ENCODE data around the gene TESK1. TPM values are rescaled to one million over a fixed set of nuclear protein-coding genes. Genes with fewer than 3 reads are reported as not detected.
"Not testable (repeated sequence)": the region's sequence is repeated elsewhere in the genome, so short reads cannot be mapped to it uniquely, and the experiment has no call there.

Gene TESK1
- total RNA-seq, 1 experiment from 2014 or later, result 27.9 TPM

DNA sequence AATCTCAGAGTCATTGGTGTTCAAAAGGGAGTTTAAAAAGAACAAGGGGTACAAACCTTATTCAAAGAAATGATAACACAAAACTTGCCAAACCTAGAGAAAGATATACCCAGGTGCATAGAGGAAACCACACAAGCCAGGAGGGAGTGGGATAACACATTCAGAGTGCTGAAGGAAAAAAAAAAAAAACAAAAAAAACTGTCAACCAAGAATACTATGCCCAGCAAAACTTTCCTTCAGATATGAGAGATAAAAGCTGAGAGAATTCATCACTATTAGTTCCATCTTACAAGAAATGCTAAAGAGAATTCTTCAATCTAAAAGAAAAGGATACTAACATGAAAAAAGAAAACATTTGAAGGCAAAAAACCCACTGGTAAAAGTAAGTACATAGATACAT, 11.5 kb upstream of the TESK1 start:
- peaks cover 10% of the 10 kb centered on the region for H3K9me3 Mint-ChIP-seq (ENCODE audit: unreplicated experiment)
- CTCF ChIA-PET, result no interaction called here

DNA sequence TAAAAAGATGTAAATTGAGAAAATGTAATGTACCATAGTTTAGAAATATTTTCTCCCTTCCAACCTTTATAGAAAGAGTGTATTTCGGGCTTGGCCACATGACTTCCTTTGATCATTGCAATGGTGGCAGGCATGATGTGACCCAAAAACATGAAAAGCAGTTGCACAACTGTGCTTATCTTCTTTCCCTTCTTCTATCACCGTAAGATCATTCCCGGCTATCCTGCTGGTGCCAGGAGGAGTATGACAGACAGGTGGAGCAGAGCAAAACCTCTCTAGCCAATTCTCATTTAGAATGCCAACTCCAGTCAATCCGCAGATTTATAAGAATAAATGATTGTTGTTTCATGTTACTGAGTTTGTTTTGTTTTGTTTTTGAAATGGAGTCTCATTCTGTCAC, 10.6 kb upstream of the TESK1 start:
- peaks cover 10% of the 10 kb centered on the region for H3K9me3 Mint-ChIP-seq (ENCODE audit: unreplicated experiment)
- Histone ChIP-seq H3K36me3 (ENCODE audit: control insufficient read depth, insufficient read depth, low read length) (no peaks in the 10 kb centered on the region), H3K9me3 (no peaks in the 10 kb centered on the region), H3K27me3 (replicated peaks; ENCODE audit: control insufficient read depth, insufficient read depth, low read length) (no peaks in the 10 kb centered on the region), H3K4me1 (peaks cover 10% of the 10 kb centered on the region), H3K4me3 (ENCODE audit: low read depth, low read length) (no peak overlapping the region)
- POLR2A ChIA-PET, result no interaction called here
- intact Hi-C loops (cut with micrococcal nuclease; ENCODE audit: unreplicated experiment), result no loop called here
- H3K4me3 Mint-ChIP-seq (ENCODE audit: unreplicated experiment), result no peak overlapping the region
- no TSS peak for BruUV-seq (replicated peaks)
- H3K36me3 Mint-ChIP-seq (ENCODE audit: insufficient read depth, unreplicated experiment), result no peaks in the 10 kb centered on the region
- no peak for TF ChIP-seq CTCF (IDR thresholded peaks at IDR 0.05; ENCODE audit: insufficient read depth in 1 of 2, low read depth in 1 of 2, low read length in 1 of 2, severe bottlenecking in 1 of 2, unreplicated experiment in 1 of 2)
- CTCF ChIA-PET, result no interaction called here
- DNase-seq, result no peak
- H3K27ac Mint-ChIP-seq (ENCODE audit: unreplicated experiment), result no peak overlapping the region
- no peaks in the 10 kb centered on the region for H3K4me1 Mint-ChIP-seq (ENCODE audit: low read depth, unreplicated experiment)
- no peaks in the 10 kb centered on the region for H3K27me3 Mint-ChIP-seq (ENCODE audit: insufficient read depth, unreplicated experiment)

More for the DNA sequence above, 11.5 kb upstream of the TESK1 start:
- POLR2A ChIA-PET, result no interaction called here
- Histone ChIP-seq H3K27me3 (replicated peaks; ENCODE audit: control insufficient read depth, insufficient read depth, low read length) (no peaks in the 10 kb centered on the region), H3K4me1 (peaks cover 2% of the 10 kb centered on the region), H3K4me3 (ENCODE audit: low read depth, low read length) (no peak overlapping the region), H3K36me3 (ENCODE audit: control insufficient read depth, insufficient read depth, low read length) (no peaks in the 10 kb centered on the region), H3K9me3 (no peaks in the 10 kb centered on the region)
- Mint-ChIP-seq H3K4me1 (ENCODE audit: low read depth, unreplicated experiment) (no peaks in the 10 kb centered on the region), H3K36me3 (ENCODE audit: insufficient read depth, unreplicated experiment) (no peaks in the 10 kb centered on the region), H3K27me3 (ENCODE audit: insufficient read depth, unreplicated experiment) (no peaks in the 10 kb centered on the region), H3K4me3 (ENCODE audit: unreplicated experiment) (no peak overlapping the region), H3K27ac (ENCODE audit: unreplicated experiment) (no peak overlapping the region)
- intact Hi-C loops (cut with micrococcal nuclease; ENCODE audit: unreplicated experiment), result no loop called here
- no peak for DNase-seq
- no TSS peak for BruUV-seq (replicated peaks)
- no peak for TF ChIP-seq CTCF (IDR thresholded peaks at IDR 0.05; ENCODE audit: insufficient read depth in 1 of 2, low read depth in 1 of 2, low read length in 1 of 2, severe bottlenecking in 1 of 2, unreplicated experiment in 1 of 2)

- CTCF ChIA-PET; H3K27me3 ChIP-seq (replicated peaks; ENCODE audit: control insufficient read depth, insufficient read depth, low read length); H3K4me1 Mint-ChIP-seq (ENCODE audit: low read depth, unreplicated experiment); DNase-seq; H3K4me3 ChIP-seq (ENCODE audit: low read depth, low read length); BruUV-seq (replicated peaks); intact Hi-C loops (cut with micrococcal nuclease; ENCODE audit: unreplicated experiment); H3K27ac Mint-ChIP-seq (ENCODE audit: unreplicated experiment); H3K36me3 Mint-ChIP-seq (ENCODE audit: insufficient read depth, unreplicated experiment); H3K4me3 Mint-ChIP-seq (ENCODE audit: unreplicated experiment); H3K36me3 ChIP-seq (ENCODE audit: control insufficient read depth, insufficient read depth, low read length); POLR2A ChIA-PET; H3K9me3 Mint-ChIP-seq (ENCODE audit: unreplicated experiment); H3K9me3 ChIP-seq; H3K27me3 Mint-ChIP-seq (ENCODE audit: insufficient read depth, unreplicated experiment): not testable (repeated sequence)
- peaks cover 10% of the 10 kb centered on the region for H3K4me1 ChIP-seq
Observed at GRCh38 chr9:35596907-35597306, 8.2 kb upstream of the TESK1 start.

Data from Caco-2 (cell line).